Middle frontal gyrus (tissue), 1 donor: ENCODE results near the gene GRK2.
A peak's percentile ranks its signal among the peaks of the same experiment; 100 is the strongest.
"Not testable (repeated sequence)": the region's sequence is repeated elsewhere in the genome, so short reads cannot be mapped to it uniquely, and the experiment has no call there.

Experiments
- DNase-seq: peaks from one replicate; pipeline ENCODE4 v3.0.0-alpha.2; 2015; ENCODE audit warnings: low spot score; ENCODE audit errors: extremely low spot score

The GRK2 gene

DNA sequence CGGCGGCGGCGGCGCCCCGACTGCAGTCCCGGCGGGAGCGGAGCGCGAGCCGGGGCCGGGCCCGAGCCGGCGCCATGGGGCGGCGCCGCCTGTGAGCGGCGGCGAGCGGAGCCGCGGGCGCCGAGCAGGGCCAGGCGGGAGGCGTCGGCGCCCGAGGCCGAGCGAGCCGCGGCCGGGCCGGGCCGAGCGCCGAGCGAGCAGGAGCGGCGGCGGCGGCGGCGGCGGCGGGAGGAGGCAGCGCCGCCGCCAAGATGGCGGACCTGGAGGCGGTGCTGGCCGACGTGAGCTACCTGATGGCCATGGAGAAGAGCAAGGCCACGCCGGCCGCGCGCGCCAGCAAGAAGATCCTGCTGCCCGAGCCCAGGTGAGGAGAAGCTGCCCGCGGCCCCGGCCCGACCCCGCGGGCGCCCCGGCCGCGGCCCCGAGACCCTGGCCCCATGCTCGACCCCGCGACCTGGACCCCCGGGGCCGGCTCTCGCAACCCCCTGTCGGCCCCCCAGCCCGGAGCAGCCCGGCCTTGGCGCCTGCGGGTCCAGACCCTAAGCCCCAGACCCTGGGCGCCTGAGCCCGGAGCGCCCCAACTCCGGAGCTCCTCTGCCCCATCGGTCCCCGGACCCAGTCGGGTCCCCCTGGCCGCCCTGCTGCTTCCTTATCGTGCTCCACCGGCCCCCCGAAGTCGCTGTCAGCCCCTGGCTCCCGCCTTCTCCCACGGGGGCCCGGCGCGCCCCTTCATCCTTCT lies at the start of gene GRK2:
GRK2 (plus strand) TSS at position 25 of the 739 bp plus-strand sequence; CDS start at position 252, 227 bp downstream.
- DNase-seq, result no peak

DNA sequence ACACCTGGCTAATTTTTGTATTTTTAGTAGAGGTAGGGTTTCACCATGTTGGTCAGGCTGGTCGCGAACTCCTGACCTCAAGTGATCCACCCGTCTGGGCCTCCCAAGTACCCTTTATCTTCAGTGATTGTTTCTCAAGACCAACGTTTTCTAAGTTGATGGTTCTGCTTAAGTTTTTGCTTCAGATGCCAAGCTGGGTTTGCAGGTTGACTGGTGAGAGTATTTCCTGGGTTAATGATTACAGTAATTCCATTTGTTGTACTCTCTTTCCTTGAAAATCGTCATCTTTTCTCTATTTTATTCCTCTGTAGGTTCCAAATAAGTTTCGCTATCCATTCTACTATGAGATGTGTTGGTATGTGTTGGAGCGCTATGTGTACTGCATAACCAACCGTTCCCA lies 38.5 kb upstream of the GRK2 start:
- DNase-seq, result no peak

- no peak for DNase-seq
Measured at GRCh38 chr11:67230406-67230805, 35.9 kb upstream of the GRK2 start.

- DNase-seq, result no peak
Measured at GRCh38 chr11:67230886-67231285, 35.4 kb upstream of the GRK2 start.

DNA sequence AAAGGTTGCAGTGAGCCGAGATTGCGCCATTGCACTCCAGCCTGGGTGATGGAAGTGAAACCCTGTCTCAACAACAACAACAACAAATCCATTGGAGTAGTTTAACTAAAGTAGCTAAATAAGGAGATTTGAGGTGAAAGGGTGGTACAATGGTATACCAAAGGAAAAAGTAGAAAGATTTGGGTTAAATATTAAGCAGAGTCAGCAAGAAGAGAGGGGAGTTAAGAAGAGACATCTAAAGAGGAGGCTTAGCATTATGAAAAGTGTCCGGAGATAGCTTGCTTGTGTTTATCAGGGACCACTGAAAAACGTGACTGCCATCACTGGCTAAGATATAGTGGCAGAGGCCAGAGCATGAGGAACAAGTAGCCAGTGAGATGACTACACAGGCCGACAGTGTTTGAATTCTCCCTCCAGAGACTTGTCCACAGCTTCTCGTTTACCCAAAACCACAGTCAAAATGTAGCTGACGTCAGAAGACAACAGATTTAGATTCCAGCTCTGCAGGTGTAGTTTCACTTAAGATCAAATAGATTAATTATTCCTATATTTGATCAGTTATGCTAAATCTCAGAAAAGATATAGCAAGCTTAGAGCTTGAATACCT lies 32.6 kb upstream of the GRK2 start:
- DNase-seq, result no peak

DNA sequence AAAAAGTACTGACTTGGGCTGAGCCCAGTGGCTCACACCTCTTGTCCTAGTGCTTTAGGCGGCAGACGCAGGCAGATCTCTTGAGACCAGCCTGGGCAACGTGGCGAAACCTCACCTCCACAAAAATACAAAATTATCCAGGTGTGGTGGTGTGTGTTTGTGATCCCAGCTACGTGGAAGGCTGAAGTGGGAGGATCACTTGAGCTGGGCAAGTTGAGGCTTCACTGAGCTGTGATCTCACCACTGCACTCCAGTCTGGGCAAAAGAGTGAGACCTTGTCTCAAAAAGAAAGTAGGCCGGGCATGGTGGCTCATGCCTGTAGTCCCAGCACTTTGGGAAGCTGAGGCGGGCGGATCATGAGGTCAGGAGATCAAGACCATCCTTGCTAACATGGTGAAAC lies 31.7 kb upstream of the GRK2 start:
- not testable (repeated sequence) for DNase-seq

DNA sequence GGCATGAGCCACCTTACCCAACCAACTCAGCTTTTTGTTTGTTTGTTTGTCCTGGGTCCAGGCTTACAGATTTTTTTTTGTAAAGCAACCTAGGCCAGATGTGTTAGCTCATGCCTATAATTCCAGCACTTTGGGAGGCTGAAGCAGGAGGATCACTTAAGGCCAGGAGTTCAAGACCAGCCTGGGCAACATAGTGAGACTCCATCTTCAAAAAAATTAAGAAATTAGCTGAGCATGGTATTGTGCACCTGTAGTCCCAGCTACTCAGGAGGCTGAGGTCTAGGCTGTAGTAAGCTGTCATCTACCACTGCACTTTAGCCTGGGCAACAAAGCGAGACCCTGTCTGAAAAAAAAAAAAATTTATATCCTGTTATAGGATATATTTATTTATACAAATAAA lies 28.7 kb upstream of the GRK2 start:
- DNase-seq, result no peak

- DNase-seq, result no peak
Measured at GRCh38 chr11:67238894-67239782, 27.1 kb upstream of the GRK2 start.

DNA sequence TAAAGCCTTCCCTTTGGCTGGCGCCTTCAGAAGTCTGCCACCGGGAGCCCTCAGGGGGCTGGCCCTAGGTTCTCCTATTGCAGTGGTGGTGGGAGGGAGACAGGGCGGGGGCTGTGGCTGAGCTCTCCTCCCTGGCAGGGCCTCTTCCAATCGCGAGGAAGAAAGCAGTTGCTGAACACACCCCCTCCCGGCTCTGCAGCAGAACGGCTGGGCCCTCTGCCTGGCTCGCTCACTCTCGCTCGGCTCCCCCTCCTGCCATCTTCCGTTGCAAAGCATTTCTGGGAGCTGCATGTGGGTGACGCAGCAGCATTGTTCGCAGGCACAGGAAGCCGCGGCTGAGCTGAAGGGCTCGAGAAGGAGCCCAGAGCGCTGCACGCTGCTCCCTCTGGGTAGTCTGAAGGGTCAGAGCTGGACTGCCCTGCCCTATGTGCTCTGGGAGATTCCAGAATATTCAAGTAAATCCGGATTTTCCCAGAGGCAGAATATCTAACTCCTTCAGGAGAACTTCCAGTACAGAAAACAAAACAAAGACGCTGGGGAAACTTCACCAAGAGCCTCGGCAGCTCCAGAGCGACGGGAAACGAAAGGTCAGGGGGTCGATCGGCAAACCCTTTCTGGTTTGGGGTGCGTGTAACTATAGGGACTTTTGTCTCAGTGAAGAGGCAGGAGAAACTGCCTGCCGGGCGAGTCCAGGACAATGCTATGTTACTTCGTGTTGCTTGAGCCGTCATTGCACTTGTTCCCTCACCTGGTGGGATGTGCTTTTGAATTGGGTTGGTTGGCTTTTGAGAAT lies 26.3 kb upstream of the GRK2 start:
- peak; percentile 87 for DNase-seq

GRCh38 chr11:67240576-67241389 lies 25.5 kb upstream of the GRK2 start:
- no peak for DNase-seq

DNA sequence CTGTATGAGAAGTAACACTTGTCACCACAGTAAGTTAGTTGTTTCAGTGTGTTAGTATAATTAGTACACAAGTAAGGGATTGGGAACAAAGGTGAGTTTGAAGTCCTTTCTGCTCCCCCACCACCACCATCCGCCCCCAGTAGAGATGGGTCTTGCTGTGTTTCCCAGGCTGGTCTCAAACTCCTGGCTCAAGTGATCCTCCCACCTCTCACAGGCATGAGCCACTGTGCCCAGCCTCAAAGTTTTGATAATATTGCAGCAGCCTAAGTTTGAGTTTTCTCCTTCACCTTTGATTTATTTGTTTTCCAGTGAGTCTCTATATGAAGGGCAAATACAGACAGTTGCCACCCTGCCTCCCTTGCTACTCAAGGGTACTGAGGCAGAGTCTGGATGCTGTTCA lies 23.7 kb upstream of the GRK2 start:
- no peak for DNase-seq

DNA sequence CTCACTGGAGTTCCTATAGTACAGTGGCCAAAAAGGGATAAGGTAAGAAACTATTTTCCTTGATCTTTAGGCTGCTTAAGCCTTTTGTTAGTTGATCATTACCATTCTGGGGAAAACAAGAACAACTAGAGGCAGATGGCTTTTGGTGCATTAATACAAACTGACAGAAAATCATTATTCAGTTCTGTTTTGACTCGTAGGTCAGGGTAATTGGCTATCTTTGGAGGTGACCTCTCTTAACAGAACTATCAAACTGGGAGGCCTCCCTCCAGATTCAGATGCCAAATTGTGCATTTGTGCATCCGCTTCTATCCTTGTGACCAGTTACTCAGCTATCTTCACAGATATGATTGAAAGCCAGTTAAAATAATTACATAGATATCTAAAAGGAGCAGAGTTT lies 23.2 kb upstream of the GRK2 start:
- DNase-seq, result no peak

DNA sequence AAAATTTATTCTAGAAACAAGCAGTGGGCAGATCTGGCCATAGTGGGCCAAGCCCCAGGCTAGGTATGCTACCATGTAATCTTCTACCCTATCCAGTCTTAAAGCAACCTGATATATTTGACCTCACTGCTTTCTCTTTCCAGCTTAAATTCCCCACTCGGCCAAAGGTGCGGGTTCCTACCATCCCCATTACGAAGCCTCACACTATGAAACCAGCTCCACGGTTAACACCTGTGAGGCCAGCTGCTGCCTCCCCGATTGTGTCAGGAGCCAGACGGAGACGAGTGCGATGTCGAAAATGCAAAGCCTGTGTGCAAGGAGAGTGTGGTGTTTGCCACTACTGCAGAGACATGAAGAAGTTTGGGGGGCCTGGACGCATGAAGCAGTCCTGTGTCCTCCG lies 21.2 kb upstream of the GRK2 start:
- no peak for DNase-seq

DNA sequence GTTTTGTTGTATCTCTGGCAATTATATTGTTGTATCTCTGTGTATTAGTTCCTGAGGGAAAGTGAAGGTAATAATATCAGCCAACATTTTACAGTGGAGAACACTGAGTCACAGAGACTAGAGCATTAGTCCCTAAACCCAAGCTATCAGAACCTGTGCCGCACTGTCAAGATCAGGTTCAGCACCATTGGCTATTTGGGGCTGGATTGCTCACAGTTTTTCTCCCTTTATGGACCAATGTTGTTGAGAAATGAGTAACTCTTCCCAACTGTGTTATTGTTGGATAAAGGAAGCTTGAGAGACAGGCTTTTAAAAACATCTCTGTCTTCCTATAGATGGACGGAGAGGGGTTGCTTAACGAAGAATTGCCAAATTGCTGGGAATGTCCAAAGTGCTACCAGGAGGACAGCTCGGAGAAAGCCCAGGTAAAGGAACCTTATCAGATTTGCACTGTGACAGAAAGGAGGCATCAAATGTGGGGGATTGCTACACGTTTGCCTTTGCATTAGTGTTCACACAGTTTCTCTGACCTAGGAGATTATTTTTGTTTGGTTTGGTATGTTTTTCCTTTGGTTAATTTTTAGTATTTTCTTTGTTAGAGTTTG lies 18.2 kb upstream of the GRK2 start:
- no peak for DNase-seq

- DNase-seq, result no peak
Measured at GRCh38 chr11:67248653-67249052, 17.6 kb upstream of the GRK2 start.

DNA sequence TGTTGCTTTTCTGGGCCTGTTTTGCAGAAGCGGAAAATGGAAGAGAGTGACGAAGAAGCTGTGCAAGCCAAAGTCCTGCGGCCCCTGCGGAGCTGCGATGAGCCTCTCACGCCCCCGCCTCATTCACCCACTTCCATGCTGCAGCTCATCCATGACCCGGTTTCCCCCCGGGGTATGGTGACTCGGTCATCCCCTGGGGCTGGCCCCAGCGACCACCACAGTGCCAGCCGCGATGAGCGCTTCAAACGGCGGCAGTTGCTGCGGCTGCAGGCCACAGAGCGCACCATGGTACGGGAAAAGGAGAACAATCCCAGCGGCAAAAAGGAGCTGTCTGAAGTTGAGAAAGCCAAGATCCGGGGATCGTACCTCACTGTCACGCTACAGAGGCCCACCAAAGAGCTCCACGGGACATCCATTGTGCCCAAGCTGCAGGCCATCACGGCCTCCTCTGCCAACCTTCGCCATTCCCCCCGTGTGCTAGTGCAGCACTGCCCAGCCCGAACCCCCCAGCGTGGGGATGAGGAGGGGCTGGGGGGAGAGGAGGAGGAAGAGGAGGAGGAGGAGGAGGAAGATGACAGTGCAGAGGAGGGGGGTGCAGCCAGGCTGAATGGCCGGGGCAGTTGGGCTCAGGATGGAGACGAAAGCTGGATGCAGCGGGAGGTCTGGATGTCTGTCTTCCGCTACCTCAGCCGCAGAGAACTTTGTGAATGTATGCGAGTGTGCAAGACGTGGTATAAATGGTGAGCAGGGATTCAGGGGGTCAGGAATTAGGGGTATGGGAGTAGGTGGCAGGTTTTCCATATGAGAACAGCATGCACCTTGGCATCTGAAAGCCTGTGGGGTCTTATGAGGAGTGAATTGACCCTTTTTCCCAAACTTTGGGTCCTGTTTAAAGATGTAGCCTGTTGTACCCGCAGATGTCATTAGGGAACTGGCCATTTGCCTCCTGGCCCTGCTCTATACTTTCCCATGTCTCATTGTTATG lies 15.9 kb upstream of the GRK2 start:
- no peak for DNase-seq

DNA sequence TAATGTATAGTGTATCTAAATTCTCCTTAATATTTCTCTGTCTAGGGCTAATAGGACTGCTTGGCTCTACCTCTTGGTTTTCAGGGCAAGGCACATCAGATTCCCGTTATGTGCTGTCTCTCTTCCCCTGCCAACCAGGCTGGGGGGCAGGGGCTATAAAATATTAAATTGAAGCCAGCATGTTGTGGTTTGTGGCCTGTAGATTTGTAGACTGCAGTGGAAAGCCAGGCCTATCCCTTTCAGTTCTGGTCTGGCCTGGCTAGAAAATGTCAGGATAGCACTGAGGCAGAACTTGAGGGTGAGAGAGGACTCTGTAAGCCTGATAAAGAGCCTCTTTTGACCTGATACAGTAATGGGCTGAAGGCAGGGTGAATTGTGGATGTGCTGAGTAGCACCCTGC lies 14.4 kb upstream of the GRK2 start:
- no peak for DNase-seq

- DNase-seq, result no peak
Measured at GRCh38 chr11:67252831-67253239, 13.4 kb upstream of the GRK2 start.
